HepG2 (cell line): ENCODE data around the gene ALDH1A1. TPM values are rescaled to one million over a fixed set of nuclear protein-coding genes. Genes with fewer than 3 reads are reported as not detected.

Experiments
- CEBPB ChIP-seq: IDR thresholded peaks from 2 replicates; pipeline ENCODE4 v1.6.1; 2011; ENCODE audit warnings: low read depth, low read length, improper control_type of control experiment, borderline replicate concordance
- CHD2 ChIP-seq: IDR thresholded peaks from 2 replicates; pipeline ENCODE4 v1.6.1; 2011; ENCODE audit warnings: low read depth, low read length, improper control_type of control experiment
- DR1 ChIP-seq: sonication (generic); formaldehyde crosslinking; IDR thresholded peaks from 2 replicates; pipeline ENCODE4 v1.8.0; 2021; ENCODE audit warnings: mild to moderate bottlenecking, missing genetic modification reagents, inconsistent platforms
- HDAC6 ChIP-seq: fragments of 200-600 bp; sonication (generic); IDR thresholded peaks from 2 replicates; pipeline ENCODE4 v1.7.0; 2017; ENCODE audit warnings: mild to moderate bottlenecking, antibody characterized with exemption, low read length, low read depth
- HMGXB3 ChIP-seq: sonication (generic); formaldehyde crosslinking; IDR thresholded peaks from 2 replicates; pipeline ENCODE4 v1.4.0; 2020; ENCODE audit warnings: missing genetic modification reagents, borderline replicate concordance
- NFE2 ChIP-seq: sonication (generic); formaldehyde crosslinking; IDR thresholded peaks from 2 replicates; pipeline ENCODE4 v1.4.0; 2020; ENCODE audit warnings: missing genetic modification reagents
- PLRG1 ChIP-seq: fragments of 450-650 bp; conservative IDR thresholded peaks from 2 replicates; pipeline ENCODE4 v1.6.1; 2016
- RAD21 ChIP-seq: fragments of 450-650 bp; formaldehyde crosslinking; IDR thresholded peaks from 2 replicates; pipeline ENCODE4 v1.5.0; 2020; ENCODE audit warnings: mild to moderate bottlenecking
- SOX6 ChIP-seq, 2 experiments: fragments of 450-650 bp in 1 of 2; sonication (generic) in 1 of 2; formaldehyde crosslinking in 1 of 2; IDR thresholded peaks; 2 replicates each; pipeline versions ENCODE4 v1.4.0 to v1.6.1; 2017 to 2020; ENCODE audit warnings: antibody characterized with exemption in 1 of 2, mild to moderate bottlenecking in 1 of 2, missing genetic modification reagents in 1 of 2
- TAF1 ChIP-seq: sonication (generic); formaldehyde crosslinking; IDR thresholded peaks from 2 replicates; pipeline ENCODE4 v1.4.0; 2020; ENCODE audit warnings: missing genetic modification reagents
- ZBTB42 ChIP-seq: sonication (generic); formaldehyde crosslinking; IDR thresholded peaks from 2 replicates; pipeline ENCODE4 v1.5.0; 2020; ENCODE audit warnings: mild to moderate bottlenecking, missing genetic modification reagents
- ZNF138 ChIP-seq: sonication (generic); formaldehyde crosslinking; IDR thresholded peaks from 2 replicates; pipeline ENCODE4 v1.5.0; 2020; ENCODE audit warnings: mild to moderate bottlenecking, low read depth, missing genetic modification reagents
- ZNF20 ChIP-seq: sonication (generic); formaldehyde crosslinking; IDR thresholded peaks from 2 replicates; pipeline ENCODE4 v1.4.0; 2020; ENCODE audit warnings: mild to moderate bottlenecking, moderate library complexity, missing genetic modification reagents
- ZNF256 ChIP-seq: sonication (generic); formaldehyde crosslinking; conservative IDR thresholded peaks from 2 replicates; pipeline ENCODE4 v1.4.0; 2020; ENCODE audit warnings: missing genetic modification reagents
- ZNF512B ChIP-seq: sonication (generic); formaldehyde crosslinking; IDR thresholded peaks from 2 replicates; pipeline ENCODE4 v1.5.1; 2020; ENCODE audit warnings: missing genetic modification reagents, mild to moderate bottlenecking, borderline replicate concordance
- ZNF513 ChIP-seq: sonication (generic); formaldehyde crosslinking; conservative IDR thresholded peaks from 2 replicates; pipeline ENCODE4 v1.5.0; 2020; ENCODE audit warnings: missing genetic modification reagents
- ZNF550 ChIP-seq: sonication (generic); formaldehyde crosslinking; IDR thresholded peaks from 2 replicates; pipeline ENCODE4 v1.4.0; 2020; ENCODE audit warnings: mild to moderate bottlenecking, missing genetic modification reagents, borderline replicate concordance
- ZNF576 ChIP-seq: sonication (generic); formaldehyde crosslinking; IDR thresholded peaks from 2 replicates; pipeline ENCODE4 v1.4.0; 2020; ENCODE audit warnings: mild to moderate bottlenecking, missing genetic modification reagents
- ZNF773 ChIP-seq: sonication (generic); formaldehyde crosslinking; IDR thresholded peaks from 2 replicates; pipeline ENCODE4 v1.4.0; 2020; ENCODE audit warnings: missing genetic modification reagents, borderline replicate concordance
- ZNF780A ChIP-seq: sonication (generic); formaldehyde crosslinking; IDR thresholded peaks from 2 replicates; pipeline ENCODE4 v1.8.0; 2022; ENCODE audit warnings: mild to moderate bottlenecking, missing genetic modification reagents, moderate library complexity
- ZNF790 ChIP-seq: sonication (generic); formaldehyde crosslinking; IDR thresholded peaks from 2 replicates; pipeline ENCODE4 v1.8.0; 2022; ENCODE audit warnings: missing genetic modification reagents, mild to moderate bottlenecking, borderline replicate concordance
- ZNF841 ChIP-seq: sonication (generic); formaldehyde crosslinking; IDR thresholded peaks from 2 replicates; pipeline ENCODE4 v1.8.1; 2023; ENCODE audit warnings: missing genetic modification reagents, borderline replicate concordance
- ZNF850 ChIP-seq: sonication (generic); formaldehyde crosslinking; conservative IDR thresholded peaks from 2 replicates; pipeline ENCODE4 v1.9.0; 2021; ENCODE audit warnings: mild to moderate bottlenecking, missing genetic modification reagents
- ZSCAN31 ChIP-seq: sonication (generic); formaldehyde crosslinking; IDR thresholded peaks from 2 replicates; pipeline ENCODE4 v1.5.0; 2020; ENCODE audit warnings: low read depth, mild to moderate bottlenecking, missing genetic modification reagents
- polyA plus RNA-seq, 8 experiments: library from polyadenylated mRNA; depleted of rRNA in 3 of 8; stranded (reverse) in 7 of 8; unstranded in 1 of 8; fragments of >200 nt; fragmentation: Illumina TruSeq in 4 of 8; extraction: Trizol in 4 of 8; gene quantifications; 2 replicates each; pipeline versions ENCODE4 v1.2.1 to v1.2.3, GENCODE V29; 2011 to 2016; ENCODE audit warnings: low read depth in 4 of 8, missing spikeins in 1 of 8, mixed read lengths in 1 of 8; ENCODE audit not compliant: insufficient read depth in 1 of 8
- total RNA-seq, 5 experiments: library from RNA; depleted of rRNA; stranded (reverse); fragments of >200 nt; fragmentation: Illumina TruSeq; extraction: Trizol; gene quantifications; 2 replicates each; pipeline ENCODE4 v1.2.3, GENCODE V29; 2016; ENCODE audit warnings: low read depth in 1 of 5

ALDH1A1 gene
- total and polyA plus RNA-seq, 2 of the 13 experiments (the other 11 are each of a cell fraction or from before 2014, with no cell fraction given): 88.2 to 439 TPM

- no peak for TF ChIP-seq ZNF576 (CRISPR knock-in tag)
- peak; percentile 73 for TF ChIP-seq CEBPB
- TF ChIP-seq ZNF780A (CRISPR knock-in tag): no peak
- TF ChIP-seq SOX6 (IDR thresholded peaks at IDR 0.05): no peak
- TF ChIP-seq SOX6 (CRISPR knock-in tag; IDR thresholded peaks at IDR 0.05): no peak
- no peak for TF ChIP-seq PLRG1
- TF ChIP-seq HDAC6: no peak
- TF ChIP-seq ZNF513 (CRISPR knock-in tag): no peak
- no peak for TF ChIP-seq RAD21 (CRISPR knock-in tag)
- no peak for TF ChIP-seq ZNF841
- no peak for TF ChIP-seq HMGXB3 (CRISPR knock-in tag)
- TF ChIP-seq ZNF138 (CRISPR knock-in tag): no peak
- no peak for TF ChIP-seq TAF1
- no peak for TF ChIP-seq CHD2
- no peak for TF ChIP-seq DR1 (CRISPR knock-in tag)
- TF ChIP-seq NFE2 (CRISPR knock-in tag): no peak
- no peak for TF ChIP-seq ZNF20 (CRISPR knock-in tag)
- TF ChIP-seq ZNF256 (CRISPR knock-in tag): no peak
- no peak for TF ChIP-seq ZNF790 (CRISPR knock-in tag)
- no peak for TF ChIP-seq ZNF773 (CRISPR knock-in tag)
- no peak for TF ChIP-seq ZNF512B
- no peak for TF ChIP-seq ZNF850
- TF ChIP-seq ZSCAN31: no peak
- TF ChIP-seq ZNF550 (CRISPR knock-in tag): no peak
- TF ChIP-seq ZBTB42 (CRISPR knock-in tag): no peak
These were observed 2.9 kb downstream of the ALDH1A1 start (continued) for GRCh38 chr9:72949918-72950325.
